Epithelial cell of esophagus (primary cell): ENCODE results near the gene RAD51B.

Experiments used
- DNase-seq: peaks from one replicate; pipeline ENCODE4 v3.0.0; 2010; ENCODE audit warnings: low read depth
- H3K4me3 ChIP-seq: 2 replicates; pipeline ENCODE4 v1.5.1; 2011; ENCODE audit warnings: mild to moderate bottlenecking, low read length, control low read depth
- CTCF ChIP-seq: IDR thresholded peaks from 2 replicates; pipeline ENCODE4 v1.5.1; 2011; ENCODE audit warnings: low read depth, mild to moderate bottlenecking, low read length, control low read depth, inconsistent platforms; ENCODE audit not compliant: insufficient read depth; ENCODE audit errors: missing control alignments

RAD51B gene

GRCh38 chr14:68442828-68443629, 623.5 kb downstream of the RAD51B start:
- no peak for TF ChIP-seq CTCF
- no peak for DNase-seq
- H3K4me3 ChIP-seq: no peak overlapping the region

GRCh38 chr14:68444449-68445168, 625.0 kb downstream of the RAD51B start:
- TF ChIP-seq CTCF: no peak
- DNase-seq: no peak
- H3K4me3 ChIP-seq: no peak overlapping the region

GRCh38 chr14:68446243-68447040, 626.9 kb downstream of the RAD51B start:
- no peak for TF ChIP-seq CTCF

GRCh38 chr14:68447581-68448251, 628.1 kb downstream of the RAD51B start:
- DNase-seq: no peak
- H3K4me3 ChIP-seq: no peak overlapping the region
- no peak for TF ChIP-seq CTCF

More at GRCh38 chr14:68446243-68447040, 626.9 kb downstream of the RAD51B start:
- no peak overlapping the region for H3K4me3 ChIP-seq
- no peak for DNase-seq

- H3K4me3 ChIP-seq: no peak overlapping the region
- no peak for TF ChIP-seq CTCF
- DNase-seq: no peak
Observed at GRCh38 chr14:68448252-68448902, 628.8 kb downstream of the RAD51B start.
